Progenitor cell of endocrine pancreas (in vitro differentiated cells): ENCODE data around the gene VWA5B1. TPM values are rescaled to one million over a fixed set of nuclear protein-coding genes. Genes with fewer than 3 reads are reported as not detected.
"Not testable (repeated sequence)": the region's sequence is repeated elsewhere in the genome, so short reads cannot be mapped to it uniquely, and the experiment has no call there.

ENCODE experiments used
- DNase-seq: peaks from one replicate; pipeline ENCODE4 v3.0.0; 2021; ENCODE audit warnings: low spot score; ENCODE audit not compliant: unreplicated experiment
- H3K27ac Mint-ChIP-seq: 2 replicates; pipeline ENCODE4 v1.8.0; 2021; ENCODE audit warnings: mild to moderate bottlenecking, moderate library complexity, mixed read lengths
- H3K27me3 Mint-ChIP-seq: 2 replicates; pipeline ENCODE4 v1.8.0; 2021; ENCODE audit warnings: mixed read lengths
- H3K36me3 Mint-ChIP-seq: 2 replicates; pipeline ENCODE4 v1.8.0; 2022; ENCODE audit warnings: mixed read lengths; ENCODE audit not compliant: insufficient read depth
- H3K4me1 Mint-ChIP-seq: 2 replicates; pipeline ENCODE4 v1.8.0; 2021; ENCODE audit warnings: low read depth, mixed read lengths
- H3K4me3 Mint-ChIP-seq: 2 replicates; pipeline ENCODE4 v1.8.0; 2021; ENCODE audit warnings: low read depth, mild to moderate bottlenecking, moderate library complexity, mixed read lengths
- H3K9me3 Mint-ChIP-seq: 2 replicates; pipeline ENCODE4 v1.8.0; 2021; ENCODE audit warnings: low read depth, mixed read lengths
- total RNA-seq: library from RNA; stranded (reverse); gene quantifications from 2 replicates; pipeline ENCODE4 v1.2.1, GENCODE V29; 2021
- TF ChIP-seq, protein P1 (sequence below): fragments of 200-600 bp; sonication (generic); IDR thresholded peaks from one replicate; pipeline ENCODE4 v1.5.0; 2021; ENCODE audit warnings: antibody characterized with exemption, mild to moderate bottlenecking; ENCODE audit not compliant: unreplicated experiment

VWA5B1 gene
- total RNA-seq, 1 donor from 2014 or later: 0.19 TPM

DNA sequence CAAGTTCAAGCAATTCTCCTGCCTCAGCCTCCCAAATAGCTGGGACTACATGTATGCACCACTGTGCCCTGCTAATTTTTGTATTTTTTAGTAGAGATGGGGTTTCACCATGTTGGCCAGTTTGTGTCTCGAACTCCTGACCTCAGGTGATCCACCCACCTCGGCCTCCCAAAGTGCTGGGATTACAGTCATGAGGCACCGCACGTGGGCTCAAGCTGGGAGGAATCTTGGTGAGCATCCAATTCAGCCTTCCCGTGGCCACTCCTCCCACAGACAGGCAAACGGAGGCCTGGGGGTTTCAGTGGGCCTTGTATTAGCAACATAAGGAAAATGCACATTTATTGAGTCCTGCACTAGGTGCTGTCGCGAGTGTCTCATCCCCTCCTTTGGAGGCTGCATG lies 24.5 kb upstream of the VWA5B1 start:
- H3K4me1 Mint-ChIP-seq: no peaks in the 10 kb centered on the region
- H3K9me3 Mint-ChIP-seq: peaks cover 7% of the 10 kb centered on the region

DNA sequence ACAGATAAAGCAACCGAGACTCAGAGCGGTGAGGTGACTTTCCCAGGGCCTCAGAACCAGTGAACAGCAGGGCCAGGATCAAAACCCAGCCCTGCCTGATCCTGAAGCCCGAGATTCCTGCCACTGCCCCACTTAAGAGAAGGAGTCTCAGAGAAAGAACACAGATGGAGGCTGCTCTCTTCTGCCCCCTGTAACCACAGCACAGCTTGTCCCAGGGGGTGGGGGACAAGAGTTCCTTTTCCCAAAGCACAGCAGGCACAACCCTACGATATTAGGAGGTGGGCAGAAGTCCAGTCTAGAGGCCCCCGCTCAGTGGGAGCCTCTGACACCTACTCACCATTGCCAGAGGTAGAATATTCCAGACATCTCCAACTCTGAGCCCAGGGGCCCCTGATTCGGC lies 24.0 kb upstream of the VWA5B1 start:
- Mint-ChIP-seq H3K4me3 (no peak overlapping the region), H3K27ac (no peak overlapping the region), H3K9me3 (peaks cover 8% of the 10 kb centered on the region), H3K27me3 (peaks cover 18% of the 10 kb centered on the region), H3K4me1 (no peaks in the 10 kb centered on the region), H3K36me3 (no peaks in the 10 kb centered on the region)
- DNase-seq: no peak
- TF ChIP-seq, protein P1, sequence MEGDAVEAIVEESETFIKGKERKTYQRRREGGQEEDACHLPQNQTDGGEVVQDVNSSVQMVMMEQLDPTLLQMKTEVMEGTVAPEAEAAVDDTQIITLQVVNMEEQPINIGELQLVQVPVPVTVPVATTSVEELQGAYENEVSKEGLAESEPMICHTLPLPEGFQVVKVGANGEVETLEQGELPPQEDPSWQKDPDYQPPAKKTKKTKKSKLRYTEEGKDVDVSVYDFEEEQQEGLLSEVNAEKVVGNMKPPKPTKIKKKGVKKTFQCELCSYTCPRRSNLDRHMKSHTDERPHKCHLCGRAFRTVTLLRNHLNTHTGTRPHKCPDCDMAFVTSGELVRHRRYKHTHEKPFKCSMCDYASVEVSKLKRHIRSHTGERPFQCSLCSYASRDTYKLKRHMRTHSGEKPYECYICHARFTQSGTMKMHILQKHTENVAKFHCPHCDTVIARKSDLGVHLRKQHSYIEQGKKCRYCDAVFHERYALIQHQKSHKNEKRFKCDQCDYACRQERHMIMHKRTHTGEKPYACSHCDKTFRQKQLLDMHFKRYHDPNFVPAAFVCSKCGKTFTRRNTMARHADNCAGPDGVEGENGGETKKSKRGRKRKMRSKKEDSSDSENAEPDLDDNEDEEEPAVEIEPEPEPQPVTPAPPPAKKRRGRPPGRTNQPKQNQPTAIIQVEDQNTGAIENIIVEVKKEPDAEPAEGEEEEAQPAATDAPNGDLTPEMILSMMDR: no peak

More for the DNA sequence above, 24.5 kb upstream of the VWA5B1 start:
- no peak overlapping the region for H3K4me3 Mint-ChIP-seq
- H3K27ac Mint-ChIP-seq: no peak overlapping the region
- no peaks in the 10 kb centered on the region for H3K36me3 Mint-ChIP-seq
- no peak for DNase-seq
- peaks cover 18% of the 10 kb centered on the region for H3K27me3 Mint-ChIP-seq
- TF ChIP-seq, protein P1: no peak

DNA sequence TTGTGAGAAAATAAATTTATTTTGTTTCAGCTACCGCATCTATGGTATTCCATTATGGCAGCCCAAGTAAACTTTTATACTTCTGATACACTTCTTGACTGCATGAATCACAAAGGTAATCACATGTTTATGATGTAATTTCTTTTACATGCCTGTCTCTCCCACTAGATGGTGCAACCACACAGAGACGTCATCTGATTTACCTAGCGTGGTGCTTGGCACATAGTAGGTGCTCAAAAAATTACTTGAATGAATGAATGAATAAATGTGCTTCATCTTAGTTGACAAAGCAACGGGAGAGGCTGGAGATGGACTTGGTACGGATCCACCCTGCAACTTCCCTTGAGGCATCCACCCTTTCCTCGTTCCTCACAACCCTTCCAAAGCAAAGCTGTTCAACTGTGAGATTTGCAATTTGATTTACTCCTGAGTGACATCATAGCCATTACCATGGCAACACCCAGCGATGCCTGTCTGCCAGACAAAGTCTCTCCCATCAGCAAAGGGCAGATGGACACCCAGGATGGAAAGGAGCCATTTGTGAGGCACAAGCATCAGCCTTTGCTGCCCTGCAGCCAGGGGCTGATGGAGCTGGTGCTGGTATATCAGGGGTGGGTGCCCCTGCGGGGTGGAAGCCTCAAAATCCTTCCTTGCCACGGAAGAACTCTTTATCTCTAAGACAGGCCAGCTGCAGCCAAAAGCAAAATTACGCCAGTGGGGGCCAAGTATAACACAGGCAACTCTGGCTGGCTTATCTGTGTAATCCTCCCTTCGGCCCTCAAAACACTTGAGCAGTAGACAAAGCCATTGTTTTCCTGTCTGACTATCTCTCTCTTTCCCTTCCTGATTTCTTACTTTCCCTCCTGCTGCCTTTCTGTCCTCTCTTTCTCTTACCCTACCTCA lies 18.9 kb upstream of the VWA5B1 start:
- Mint-ChIP-seq H3K9me3 (peaks cover 8% of the 10 kb centered on the region), H3K27ac (no peak overlapping the region), H3K27me3 (peaks cover 24% of the 10 kb centered on the region), H3K36me3 (no peaks in the 10 kb centered on the region), H3K4me1 (no peaks in the 10 kb centered on the region), H3K4me3 (no peak overlapping the region)
- no peak for DNase-seq
- TF ChIP-seq, protein P1: no peak

DNA sequence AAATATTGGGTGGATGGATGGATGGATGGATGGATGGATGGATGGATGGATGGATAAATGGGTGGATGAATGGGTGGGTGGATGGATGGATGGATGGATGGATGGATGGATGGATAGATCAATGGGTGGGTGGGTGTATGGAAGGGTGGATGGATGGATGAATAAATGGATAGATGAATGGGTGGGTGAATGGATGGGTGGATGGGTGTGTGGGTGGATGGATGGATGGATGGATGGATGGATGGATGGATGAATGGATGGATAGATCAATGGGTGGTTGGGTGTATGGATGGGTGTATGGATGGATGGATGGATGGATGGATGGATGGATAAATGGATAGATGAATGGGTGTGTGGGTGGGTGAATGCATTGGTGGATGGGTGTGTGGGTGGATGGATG lies 17.0 kb upstream of the VWA5B1 start:
- H3K4me1 Mint-ChIP-seq, H3K36me3 Mint-ChIP-seq, DNase-seq, H3K4me3 Mint-ChIP-seq, H3K27ac Mint-ChIP-seq, H3K9me3 Mint-ChIP-seq: not testable (repeated sequence)
- H3K27me3 Mint-ChIP-seq: peaks cover 18% of the 10 kb centered on the region

DNA sequence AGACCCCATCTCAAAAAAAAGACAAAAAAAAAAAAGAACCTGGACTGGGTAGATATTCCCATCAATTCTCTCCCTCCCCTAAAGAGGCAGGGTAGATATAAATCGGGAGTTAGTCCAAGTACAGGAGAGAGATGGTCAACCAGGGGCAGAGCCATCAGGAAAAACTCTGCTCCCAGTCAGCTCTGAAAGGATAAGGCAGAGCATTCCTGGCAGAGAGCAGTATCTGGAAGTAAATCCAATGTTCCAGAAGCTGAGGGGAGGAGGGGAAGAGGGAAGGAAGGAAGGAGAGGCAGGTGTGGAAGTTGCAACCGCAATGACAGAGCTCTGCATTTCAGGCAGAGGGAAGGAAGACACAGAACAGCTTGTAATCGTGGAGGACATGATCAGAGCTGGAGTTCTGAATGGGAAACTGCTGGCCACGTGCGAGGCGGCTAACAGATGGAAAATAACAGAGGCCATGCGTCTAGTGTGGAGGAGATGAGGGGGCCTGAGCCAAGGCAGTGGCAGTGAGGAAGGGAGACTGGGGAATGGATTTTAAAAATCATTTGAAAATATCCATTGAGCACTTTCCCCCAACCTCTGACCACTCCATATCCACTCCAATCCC lies 15.3 kb upstream of the VWA5B1 start:
- H3K9me3 Mint-ChIP-seq: peaks cover 8% of the 10 kb centered on the region
- H3K36me3 Mint-ChIP-seq: no peaks in the 10 kb centered on the region
- peaks cover 18% of the 10 kb centered on the region for H3K27me3 Mint-ChIP-seq
- no peak for DNase-seq
- H3K27ac Mint-ChIP-seq: no peak overlapping the region
- H3K4me1 Mint-ChIP-seq: peaks cover 1% of the 10 kb centered on the region
- TF ChIP-seq, protein P1: no peak
- H3K4me3 Mint-ChIP-seq: no peak overlapping the region
